GM21515 (cell line): ENCODE data around the gene CAPN5.

Source experiments
- ATAC-seq: cut with Tn5 transposase; IDR thresholded peaks from one replicate; pipeline ENCODE4 v1.9.1; 2021; ENCODE audit not compliant: unreplicated experiment

Gene CAPN5

GRCh38 chr11:77146261-77147035 is 79.7 kb downstream of the CAPN5 start:
- ATAC-seq, result no peak

DNA sequence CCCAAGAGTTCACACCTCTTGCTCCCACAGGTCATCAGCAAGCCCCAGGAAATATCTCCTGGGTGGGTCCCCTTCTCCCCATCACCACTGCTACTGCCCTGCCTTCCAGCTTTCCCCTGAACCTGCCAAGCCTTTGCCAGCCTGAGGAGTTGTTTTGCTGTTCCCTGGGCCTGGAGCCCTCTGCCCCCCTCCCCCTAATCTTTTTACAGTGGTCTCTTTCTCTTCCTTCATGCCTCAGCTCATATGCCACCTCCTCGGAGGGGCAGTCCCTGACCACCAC is 80.2 kb downstream of the CAPN5 start:
- ATAC-seq, result no peak

DNA sequence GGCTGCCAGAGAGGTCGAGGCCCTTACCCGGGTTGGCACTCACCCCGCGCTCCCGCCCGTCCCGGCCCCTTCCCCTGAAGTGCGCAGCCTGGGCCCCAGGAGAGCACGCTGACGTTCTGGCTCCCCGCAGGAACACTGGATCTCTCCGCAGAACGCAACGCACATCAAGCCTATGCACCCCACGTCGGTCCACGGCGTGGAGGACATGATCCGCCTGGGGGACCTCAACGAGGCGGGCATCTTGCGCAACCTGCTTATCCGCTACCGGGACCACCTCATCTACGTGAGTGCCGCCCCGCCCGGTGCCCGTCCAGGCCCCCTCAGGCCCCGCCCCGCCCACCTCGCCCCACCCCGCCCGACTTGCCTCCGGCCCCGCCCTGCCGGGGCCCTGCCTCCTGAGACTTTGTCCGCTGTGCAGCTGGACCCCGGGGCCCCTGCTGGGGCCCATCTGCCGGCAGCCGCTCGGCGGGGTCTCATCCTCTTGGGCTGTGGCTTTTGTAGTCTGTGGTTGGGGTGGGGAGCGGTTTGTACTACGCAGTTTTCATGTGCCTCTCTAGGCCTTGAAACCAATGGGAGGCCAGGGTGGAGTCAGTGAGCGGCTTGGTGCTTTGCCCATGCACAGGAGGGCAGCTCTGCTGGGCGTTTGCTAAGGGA is 81.0 kb downstream of the CAPN5 start:
- ATAC-seq, result no peak

DNA sequence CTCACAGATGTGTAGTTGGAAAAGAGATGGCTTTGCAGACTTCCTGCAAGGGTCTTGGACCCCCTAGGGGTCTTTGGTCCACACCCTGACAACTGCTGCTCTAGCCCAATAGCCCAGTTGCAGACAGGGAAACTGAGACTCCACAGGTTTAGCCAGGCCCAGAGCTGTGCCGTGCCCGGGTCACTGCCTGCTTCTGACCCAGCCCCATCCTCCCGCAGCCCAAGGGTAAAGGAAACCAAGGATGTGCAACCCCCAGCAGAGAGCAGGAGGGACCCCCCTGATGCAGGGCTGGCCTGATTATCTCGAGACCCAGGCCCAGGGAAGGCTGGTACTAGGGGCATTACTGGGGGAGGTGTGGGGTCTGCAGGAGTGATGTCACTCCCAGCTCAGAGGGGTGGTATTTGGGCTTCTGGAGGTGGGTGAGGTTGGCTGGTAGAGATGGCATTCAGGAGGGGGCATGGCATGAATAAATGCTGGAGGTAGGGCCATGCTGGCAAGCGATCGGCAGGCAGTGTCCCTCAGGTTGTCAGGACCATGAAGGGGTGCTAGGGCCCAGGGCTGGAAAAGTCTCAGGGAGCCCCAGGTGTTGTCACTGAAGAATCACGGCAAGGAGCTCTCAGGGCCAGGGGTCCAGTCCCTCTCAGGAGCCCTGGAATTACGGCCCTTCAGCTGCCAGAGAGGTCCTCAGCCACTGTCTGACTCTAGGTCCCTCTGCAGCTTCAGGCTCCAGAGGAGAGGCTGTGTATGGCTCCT is 82.4 kb downstream of the CAPN5 start:
- no peak for ATAC-seq

- no peak for ATAC-seq
These were observed 83.1 kb downstream of the CAPN5 start for GRCh38 chr11:77149716-77150392.

DNA sequence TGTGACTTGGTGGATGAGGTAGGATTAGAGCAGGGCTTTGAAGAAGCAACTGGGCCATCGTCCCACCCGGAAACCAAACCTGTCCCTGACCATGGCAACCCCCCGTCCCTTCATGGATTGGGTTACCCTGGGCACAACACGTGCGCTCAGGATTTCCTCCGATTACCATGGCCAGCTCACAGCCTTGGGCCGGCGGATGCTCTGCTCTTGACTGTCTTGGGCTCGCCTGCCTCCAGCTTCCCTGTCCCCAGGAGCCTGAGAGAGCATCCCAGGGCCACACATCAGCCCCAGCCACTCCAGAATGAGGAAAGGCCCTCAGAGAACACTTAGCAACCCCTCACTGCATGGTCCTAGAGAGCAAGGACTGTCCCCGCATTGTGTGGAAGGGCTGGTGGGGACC is 84.1 kb downstream of the CAPN5 start:
- no peak for ATAC-seq

GRCh38 chr11:77151804-77152509 is 85.2 kb downstream of the CAPN5 start:
- ATAC-seq, result no peak

GRCh38 chr11:77152846-77153245 is 86.1 kb downstream of the CAPN5 start:
- ATAC-seq, result no peak

DNA sequence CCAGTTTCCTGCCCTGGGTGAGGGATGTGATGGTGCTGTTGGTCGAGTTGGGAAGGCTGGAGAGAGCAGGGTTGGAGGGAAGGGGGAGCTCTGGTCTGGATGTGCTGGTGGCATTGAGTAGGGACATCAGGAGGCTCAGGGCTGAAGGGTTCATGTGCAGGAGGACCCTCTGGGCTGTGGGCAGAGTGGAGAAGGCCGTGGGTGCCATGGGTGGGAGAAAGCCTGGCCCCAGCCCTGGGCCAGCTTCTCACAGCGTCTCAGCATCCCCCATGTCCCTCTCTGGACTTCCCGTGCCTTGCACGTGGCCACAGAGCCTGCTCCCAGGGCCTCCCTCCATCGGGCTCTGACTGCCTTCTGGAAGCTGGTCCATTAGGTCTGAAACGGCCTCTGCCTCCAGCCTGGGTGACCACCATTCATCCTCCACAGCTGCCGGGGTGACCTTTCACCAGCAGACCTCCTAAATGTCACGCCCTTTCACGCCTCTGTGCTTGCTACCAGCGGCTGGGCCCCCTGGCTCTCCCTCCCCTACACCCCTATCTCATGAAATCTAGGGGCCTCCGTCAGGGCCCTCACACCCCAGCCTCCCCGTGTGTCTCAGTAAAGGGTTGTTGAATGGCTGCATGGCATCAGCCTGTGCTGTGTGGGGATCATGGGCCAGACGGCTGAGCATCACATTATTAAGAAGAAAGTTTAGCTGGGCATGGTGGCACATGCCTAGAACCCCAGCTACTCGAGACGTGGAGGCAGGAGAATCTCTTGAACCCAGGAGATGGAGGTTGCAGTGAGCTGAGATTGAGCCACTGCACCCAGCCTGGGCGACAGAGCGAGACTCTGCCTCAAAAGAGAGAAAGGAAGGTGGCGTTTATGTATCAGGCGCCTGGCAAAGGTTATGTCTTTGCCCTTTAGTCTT is 86.8 kb downstream of the CAPN5 start:
- ATAC-seq, result no peak

GRCh38 chr11:77154381-77155081 is 87.8 kb downstream of the CAPN5 start:
- ATAC-seq, result no peak

- no peak for ATAC-seq
These were observed 88.3 kb downstream of the CAPN5 start for GRCh38 chr11:77155082-77155475.

GRCh38 chr11:77155556-77156130 is 88.9 kb downstream of the CAPN5 start:
- no peak for ATAC-seq

- no peak for ATAC-seq
These were observed 89.8 kb downstream of the CAPN5 start for GRCh38 chr11:77156396-77157195.

DNA sequence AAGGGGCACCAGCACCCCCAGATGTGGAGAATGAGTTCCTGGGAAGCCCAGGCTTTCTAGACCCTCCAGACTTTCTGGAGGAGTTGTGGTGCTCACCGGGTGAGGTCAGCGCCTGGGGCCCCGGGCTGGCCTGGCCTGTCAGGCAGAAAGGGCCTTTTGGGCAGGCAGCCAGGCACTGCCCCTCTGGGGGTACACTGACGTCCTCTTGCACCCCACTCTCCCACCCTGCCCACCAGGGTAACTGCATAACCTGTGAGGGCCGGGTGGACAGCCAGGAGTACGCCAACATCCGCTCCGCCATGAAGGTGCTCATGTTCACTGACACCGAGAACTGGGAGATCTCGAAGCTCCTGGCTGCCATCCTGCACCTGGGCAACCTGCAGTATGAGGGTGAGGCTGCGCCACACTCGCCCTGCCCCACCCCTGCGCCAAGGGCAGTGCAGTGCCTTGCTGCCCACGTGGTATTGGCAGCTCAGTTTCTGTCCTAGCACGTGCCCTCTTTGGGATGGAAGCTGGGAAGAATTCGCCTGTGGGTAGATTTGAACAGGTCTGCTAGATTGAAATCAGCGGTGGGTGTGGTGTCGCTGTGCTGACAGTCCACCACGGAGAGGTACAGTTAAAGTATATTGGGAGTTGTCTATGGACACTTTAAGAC is 91.4 kb downstream of the CAPN5 start:
- no peak for ATAC-seq

- ATAC-seq, result no peak
These were observed 92.6 kb downstream of the CAPN5 start for GRCh38 chr11:77159219-77159936.

DNA sequence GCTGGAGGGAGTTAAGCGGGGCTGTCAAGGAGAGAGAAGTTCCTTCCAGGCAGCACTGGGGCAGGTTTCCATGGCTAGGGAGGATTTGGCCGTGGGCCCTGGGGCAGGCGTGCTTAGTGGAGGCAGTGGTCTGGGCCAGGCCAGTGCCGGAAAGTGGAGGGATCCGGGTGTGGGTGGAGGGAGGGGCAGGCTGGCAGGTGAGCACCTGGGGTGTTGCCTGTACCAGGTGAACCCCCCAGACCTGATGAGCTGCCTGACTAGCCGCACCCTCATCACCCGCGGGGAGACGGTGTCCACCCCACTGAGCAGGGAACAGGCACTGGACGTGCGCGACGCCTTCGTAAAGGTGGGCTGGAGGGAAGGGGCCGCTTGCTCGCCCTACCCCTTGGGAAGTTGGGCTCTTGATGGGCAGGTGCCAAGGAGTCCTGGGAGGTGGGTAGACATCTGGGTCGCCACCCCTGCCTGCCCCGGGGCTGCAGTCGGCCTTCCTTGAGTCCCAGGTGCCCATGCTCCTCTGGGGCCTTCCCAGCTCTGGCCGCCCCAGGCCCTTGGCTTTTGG is 93.2 kb downstream of the CAPN5 start:
- ATAC-seq, result no peak

GRCh38 chr11:77163271-77163670 is 96.5 kb downstream of the CAPN5 start:
- ATAC-seq, result no peak
